Esophagus squamous epithelium (tissue), 4 donors: ENCODE measurements around the gene ASIC2.

Source experiments
- POLR2A ChIP-seq, 4 donors: fragments of 450-650 bp; IDR thresholded peaks; one replicate each; pipeline ENCODE4 v1.6.1; 2017; ENCODE audit warnings: antibody characterized with exemption in 4 of 4, mild to moderate bottlenecking in 4 of 4, moderate library complexity in 3 of 4
- TF ChIP-seq, protein P1 (sequence below), 6 experiments: fragments of 450-650 bp in 4 of 6; fragments of 200-600 bp in 2 of 6; sonication (generic) in 2 of 6; IDR thresholded peaks; one replicate each; pipeline ENCODE4 v1.5.1; 2016 to 2019; ENCODE audit warnings: antibody characterized with exemption in 6 of 6, mild to moderate bottlenecking in 4 of 6, moderate library complexity in 4 of 6

DNA sequence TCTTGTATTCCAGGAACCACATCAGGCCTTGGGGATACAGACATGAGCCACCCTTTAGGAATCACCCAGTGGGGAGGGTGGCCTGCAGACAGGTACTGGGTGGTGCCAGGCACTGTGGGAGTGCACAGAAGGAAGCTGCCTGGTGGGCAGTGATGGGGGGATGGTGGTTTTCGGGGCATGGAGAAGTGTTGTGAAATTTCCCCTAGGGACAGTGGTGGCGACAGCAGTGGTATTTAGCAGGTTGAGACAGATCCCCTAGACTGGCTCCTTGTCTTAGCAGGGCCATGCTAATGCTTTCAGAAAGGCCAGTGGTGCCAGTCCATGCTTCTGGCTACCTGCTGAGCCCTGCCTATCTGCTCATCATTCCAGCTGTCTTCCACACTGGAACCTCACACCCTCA lies 171.8 kb downstream of the ASIC2 start:
- TF ChIP-seq, protein P1, sequence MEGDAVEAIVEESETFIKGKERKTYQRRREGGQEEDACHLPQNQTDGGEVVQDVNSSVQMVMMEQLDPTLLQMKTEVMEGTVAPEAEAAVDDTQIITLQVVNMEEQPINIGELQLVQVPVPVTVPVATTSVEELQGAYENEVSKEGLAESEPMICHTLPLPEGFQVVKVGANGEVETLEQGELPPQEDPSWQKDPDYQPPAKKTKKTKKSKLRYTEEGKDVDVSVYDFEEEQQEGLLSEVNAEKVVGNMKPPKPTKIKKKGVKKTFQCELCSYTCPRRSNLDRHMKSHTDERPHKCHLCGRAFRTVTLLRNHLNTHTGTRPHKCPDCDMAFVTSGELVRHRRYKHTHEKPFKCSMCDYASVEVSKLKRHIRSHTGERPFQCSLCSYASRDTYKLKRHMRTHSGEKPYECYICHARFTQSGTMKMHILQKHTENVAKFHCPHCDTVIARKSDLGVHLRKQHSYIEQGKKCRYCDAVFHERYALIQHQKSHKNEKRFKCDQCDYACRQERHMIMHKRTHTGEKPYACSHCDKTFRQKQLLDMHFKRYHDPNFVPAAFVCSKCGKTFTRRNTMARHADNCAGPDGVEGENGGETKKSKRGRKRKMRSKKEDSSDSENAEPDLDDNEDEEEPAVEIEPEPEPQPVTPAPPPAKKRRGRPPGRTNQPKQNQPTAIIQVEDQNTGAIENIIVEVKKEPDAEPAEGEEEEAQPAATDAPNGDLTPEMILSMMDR (IDR thresholded peaks at IDR 0.05), result no peak
- no peak for TF ChIP-seq POLR2A (IDR thresholded peaks at IDR 0.05)
